GM06990 (cell line): Measurements from ENCODE around the gene MAST2.

Experiments used
- DNase-seq: peaks from one replicate; pipeline ENCODE4 v3.0.0-alpha.2; 2011; ENCODE audit not compliant: insufficient read length; ENCODE audit errors: extremely low read depth
- H3K27me3 ChIP-seq: replicated peaks from 2 replicates; pipeline ENCODE4 v1.6.0; 2011; ENCODE audit warnings: low read length; ENCODE audit not compliant: control insufficient read depth, insufficient read depth
- H3K36me3 ChIP-seq: 2 replicates; pipeline ENCODE4 v1.5.1; 2011; ENCODE audit warnings: low read length; ENCODE audit not compliant: control insufficient read depth, insufficient read depth
- H3K4me3 ChIP-seq: replicated peaks from 2 replicates; pipeline ENCODE4 v1.5.1; 2011; ENCODE audit warnings: low read depth, mild to moderate bottlenecking, control low read depth, low read length
- TF ChIP-seq, protein P1 (sequence below): IDR thresholded peaks from 2 replicates; pipeline ENCODE4 v1.5.1; 2011; ENCODE audit warnings: low read length, control low read depth, mild to moderate bottlenecking, inconsistent platforms; ENCODE audit not compliant: insufficient read depth, poor library complexity, severe bottlenecking

Gene MAST2

DNA sequence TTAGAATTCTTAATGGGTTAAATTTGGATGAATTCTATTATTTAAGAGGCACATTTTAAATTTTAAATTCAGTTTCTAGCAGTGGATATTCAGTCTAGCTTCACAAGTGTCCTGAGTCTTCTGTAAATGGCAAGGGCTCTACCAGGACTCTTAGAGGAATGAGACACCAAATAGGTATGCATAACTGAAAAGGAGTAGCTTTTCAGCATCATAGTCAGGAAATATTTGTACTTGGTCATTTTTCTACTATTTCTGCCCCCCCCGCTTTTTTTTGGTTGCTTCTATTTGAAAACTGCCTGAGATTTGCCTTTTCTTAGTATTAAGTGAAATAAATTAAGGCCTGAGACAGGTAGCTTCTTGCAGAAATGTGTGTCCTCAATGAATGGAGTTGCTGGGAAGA lies 80.2 kb downstream of the MAST2 start:
- H3K36me3 ChIP-seq = no peaks in the 10 kb centered on the region
- H3K4me3 ChIP-seq = no peak overlapping the region
- DNase-seq = no peak
- no peaks in the 10 kb centered on the region for H3K27me3 ChIP-seq
- TF ChIP-seq, protein P1, sequence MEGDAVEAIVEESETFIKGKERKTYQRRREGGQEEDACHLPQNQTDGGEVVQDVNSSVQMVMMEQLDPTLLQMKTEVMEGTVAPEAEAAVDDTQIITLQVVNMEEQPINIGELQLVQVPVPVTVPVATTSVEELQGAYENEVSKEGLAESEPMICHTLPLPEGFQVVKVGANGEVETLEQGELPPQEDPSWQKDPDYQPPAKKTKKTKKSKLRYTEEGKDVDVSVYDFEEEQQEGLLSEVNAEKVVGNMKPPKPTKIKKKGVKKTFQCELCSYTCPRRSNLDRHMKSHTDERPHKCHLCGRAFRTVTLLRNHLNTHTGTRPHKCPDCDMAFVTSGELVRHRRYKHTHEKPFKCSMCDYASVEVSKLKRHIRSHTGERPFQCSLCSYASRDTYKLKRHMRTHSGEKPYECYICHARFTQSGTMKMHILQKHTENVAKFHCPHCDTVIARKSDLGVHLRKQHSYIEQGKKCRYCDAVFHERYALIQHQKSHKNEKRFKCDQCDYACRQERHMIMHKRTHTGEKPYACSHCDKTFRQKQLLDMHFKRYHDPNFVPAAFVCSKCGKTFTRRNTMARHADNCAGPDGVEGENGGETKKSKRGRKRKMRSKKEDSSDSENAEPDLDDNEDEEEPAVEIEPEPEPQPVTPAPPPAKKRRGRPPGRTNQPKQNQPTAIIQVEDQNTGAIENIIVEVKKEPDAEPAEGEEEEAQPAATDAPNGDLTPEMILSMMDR = no peak

- Histone ChIP-seq H3K4me3 (no peak overlapping the region), H3K27me3 (no peaks in the 10 kb centered on the region), H3K36me3 (no peaks in the 10 kb centered on the region)
- DNase-seq = no peak
- TF ChIP-seq, protein P1 = no peak
Measured at GRCh38 chr1:45884700-45885099, 81.3 kb downstream of the MAST2 start.

DNA sequence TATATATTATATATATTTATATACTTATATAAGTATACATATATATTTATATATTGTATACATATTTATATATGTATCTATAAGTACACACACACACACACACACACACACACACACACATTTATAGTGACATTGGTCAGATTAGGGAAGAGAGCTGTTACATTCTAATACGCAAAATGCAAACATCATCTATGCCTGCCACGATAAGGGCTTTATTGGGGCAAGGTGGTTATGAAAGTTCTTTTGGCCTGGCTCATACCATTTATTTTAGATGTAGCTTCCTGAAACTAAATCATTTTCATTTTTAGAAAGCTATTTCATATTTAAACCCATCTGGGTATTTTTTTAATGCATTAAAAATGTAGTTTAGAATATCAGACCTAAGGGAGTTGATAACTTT lies 82.8 kb downstream of the MAST2 start:
- no peaks in the 10 kb centered on the region for H3K27me3 ChIP-seq
- TF ChIP-seq, protein P1 = no peak
- H3K4me3 ChIP-seq = no peak overlapping the region
- DNase-seq = no peak
- H3K36me3 ChIP-seq = no peaks in the 10 kb centered on the region

GRCh38 chr1:45887156-45887842 lies 83.9 kb downstream of the MAST2 start:
- TF ChIP-seq, protein P1 = no peak
- DNase-seq = no peak
- Histone ChIP-seq H3K36me3 (no peaks in the 10 kb centered on the region), H3K4me3 (no peak overlapping the region), H3K27me3 (no peaks in the 10 kb centered on the region)

GRCh38 chr1:45890078-45890477 lies 86.7 kb downstream of the MAST2 start:
- TF ChIP-seq, protein P1 = no peak
- Histone ChIP-seq H3K4me3 (no peak overlapping the region), H3K27me3 (no peaks in the 10 kb centered on the region), H3K36me3 (no peaks in the 10 kb centered on the region)
- no peak for DNase-seq

- no peaks in the 10 kb centered on the region for H3K36me3 ChIP-seq
- no peaks in the 10 kb centered on the region for H3K27me3 ChIP-seq
- H3K4me3 ChIP-seq = no peak overlapping the region
- DNase-seq = no peak
- TF ChIP-seq, protein P1 = no peak
Measured at GRCh38 chr1:45891087-45891486, 87.7 kb downstream of the MAST2 start.
